ENCODE measurements around the gene ANKRD12. TPM values are rescaled to one million over a fixed set of nuclear protein-coding genes. Genes with fewer than 3 reads are reported as not detected.

Gene ANKRD12
- total and polyA plus RNA-seq, 12 donors = 14.1 to 91.2 (median 36.5) TPM

GRCh38 chr18:9173770-9174233 lies 37.2 kb downstream of the ANKRD12 start:
- TF ChIP-seq CTCF (IDR thresholded peaks at IDR 0.05) = no peak
- TF ChIP-seq POLR2A (IDR thresholded peaks at IDR 0.05) = no peak
- intact Hi-C loops (cut with DNase I) = no loop called here
- peaks cover 0 to 18% of the 10 kb centered on the region in 2 donors for H3K4me1 ChIP-seq (replicated peaks in 1 of 2)

GRCh38 chr18:9174302-9174701 lies 37.7 kb downstream of the ANKRD12 start:
- Histone ChIP-seq H3K27ac (no peak overlapping the region), H3K9me3 (replicated peaks in 1 of 3) (no peaks in the 10 kb centered on the region), H3K36me3 (replicated peaks in 1 of 2) (no peaks in the 10 kb centered on the region), H3K4me1 (replicated peaks in 1 of 2) (peaks cover 0 to 18% of the 10 kb centered on the region in 2 donors), H3K27me3 (no peaks in the 10 kb centered on the region), H3K4me3 (no peak overlapping the region)
- intact Hi-C loops (cut with DNase I) = no loop called here
- 51 to 83% (median 70%) methylated on average over 1 to 4 of the region's 4 CpGs for WGBS, 4 donors
- TF ChIP-seq POLR2A (IDR thresholded peaks at IDR 0.05) (no peak), CTCF (IDR thresholded peaks at IDR 0.05) (no peak)
- DNase-seq = no peak

More at GRCh38 chr18:9173770-9174233, 37.2 kb downstream of the ANKRD12 start:
- Histone ChIP-seq H3K9me3 (replicated peaks in 1 of 3) (no peaks in the 10 kb centered on the region), H3K27me3 (no peaks in the 10 kb centered on the region), H3K4me3 (no peak overlapping the region), H3K36me3 (replicated peaks in 1 of 2) (no peaks in the 10 kb centered on the region), H3K27ac (no peak overlapping the region)
- DNase-seq = no peak
- WGBS, 4 donors = 76 to 92% (median 86%) methylated on average over 4 to 6 of the region's 6 CpGs

GRCh38 chr18:9175115-9175514 lies 38.5 kb downstream of the ANKRD12 start:
- 86 to 90% (median 89%) methylated on average over 1 of the region's 1 CpG for WGBS, 4 donors
- Histone ChIP-seq H3K9me3 (replicated peaks in 1 of 3) (no peaks in the 10 kb centered on the region), H3K4me1 (replicated peaks in 1 of 2) (peaks cover 0 to 18% of the 10 kb centered on the region in 2 donors), H3K36me3 (replicated peaks in 1 of 2) (no peaks in the 10 kb centered on the region), H3K27ac (no peak overlapping the region), H3K27me3 (no peaks in the 10 kb centered on the region), H3K4me3 (no peak overlapping the region)
- intact Hi-C loops (cut with DNase I) = no loop called here
- no peak for DNase-seq
- TF ChIP-seq POLR2A (IDR thresholded peaks at IDR 0.05) (no peak), CTCF (IDR thresholded peaks at IDR 0.05) (no peak)

DNA sequence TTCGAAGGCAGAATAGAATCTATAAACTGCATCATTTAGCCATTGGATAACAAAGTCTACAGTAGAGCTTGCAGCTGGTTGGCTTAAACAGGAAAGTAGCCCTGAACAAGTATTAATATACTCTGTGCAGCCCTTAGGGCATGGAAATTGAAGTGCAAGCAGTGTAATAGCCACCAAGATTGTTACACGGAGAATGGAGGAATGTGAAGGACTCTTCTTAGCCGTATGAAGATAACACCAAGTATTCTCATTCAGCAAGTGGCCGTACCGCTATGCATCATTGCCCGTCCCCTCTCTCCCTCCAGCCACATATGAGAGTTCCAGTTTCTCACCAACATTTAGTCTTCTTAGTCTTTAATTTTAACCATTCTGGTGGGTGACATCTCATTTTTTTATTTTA lies 40.5 kb downstream of the ANKRD12 start:
- TF ChIP-seq CTCF (IDR thresholded peaks at IDR 0.05) (no peak), POLR2A (IDR thresholded peaks at IDR 0.05) (no peak)
- Histone ChIP-seq H3K4me3 (no peak overlapping the region), H3K9me3 (replicated peaks in 1 of 3) (no peaks in the 10 kb centered on the region), H3K36me3 (replicated peaks in 1 of 2) (no peaks in the 10 kb centered on the region), H3K27ac (no peak overlapping the region), H3K4me1 (replicated peaks in 1 of 2) (peaks cover 0 to 32% of the 10 kb centered on the region in 2 donors), H3K27me3 (no peaks in the 10 kb centered on the region)
- WGBS, 4 donors = 78 to 86% (median 83%) methylated on average over 6 of the region's 6 CpGs
- no peak for DNase-seq
- intact Hi-C loops (cut with DNase I) = no loop called here
